ENCODE measurements around the gene ARHGAP10.
A peak's percentile ranks its signal among the peaks of the same experiment; 100 is the strongest.

ARHGAP10 gene

GRCh38 chr4:147777456-147778091 lies 45.7 kb downstream of the ARHGAP10 start:
- H3K4me1 ChIP-seq (ENCODE audit: control insufficient read depth in 1 of 2, insufficient read depth in 1 of 2, low read depth in 1 of 2, low read length in 1 of 2) = peaks cover 10 to 15% of the 10 kb centered on the region in 2 experiments

DNA sequence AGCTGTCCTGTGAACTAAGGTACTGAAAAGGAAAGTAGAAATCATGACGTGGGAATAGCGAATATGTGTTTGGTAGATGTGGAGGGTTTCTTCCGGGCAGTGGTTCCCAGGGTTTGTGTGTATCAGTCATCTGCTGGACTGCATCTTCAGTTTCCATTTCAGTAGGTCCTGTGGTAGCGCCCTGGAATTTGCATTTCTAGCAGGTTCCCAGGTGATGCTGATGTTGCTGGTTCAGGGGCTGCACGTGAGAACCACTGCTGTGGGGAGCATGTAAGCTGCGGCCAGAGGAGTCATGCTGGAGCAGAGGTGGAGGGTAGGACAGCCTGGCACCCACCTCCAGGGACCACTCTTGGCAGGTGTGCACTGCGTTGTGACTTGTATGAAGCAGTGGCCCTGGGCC lies 47.1 kb downstream of the ARHGAP10 start:
- no peaks in the 10 kb centered on the region for H3K36me3 ChIP-seq
- no peaks in the 10 kb centered on the region for H3K9me3 ChIP-seq
- H3K27ac ChIP-seq = no peak overlapping the region
- H3K4me1 ChIP-seq (ENCODE audit: control insufficient read depth in 1 of 2, insufficient read depth in 1 of 2, low read depth in 1 of 2, low read length in 1 of 2) = peaks cover 10 to 15% of the 10 kb centered on the region in 2 experiments
- H3K4me3 ChIP-seq (ENCODE audit: low read depth in 1 of 2, low read length in 1 of 2) = no peak overlapping the region
- no peaks in the 10 kb centered on the region for H3K27me3 ChIP-seq
- TF ChIP-seq, protein P1, sequence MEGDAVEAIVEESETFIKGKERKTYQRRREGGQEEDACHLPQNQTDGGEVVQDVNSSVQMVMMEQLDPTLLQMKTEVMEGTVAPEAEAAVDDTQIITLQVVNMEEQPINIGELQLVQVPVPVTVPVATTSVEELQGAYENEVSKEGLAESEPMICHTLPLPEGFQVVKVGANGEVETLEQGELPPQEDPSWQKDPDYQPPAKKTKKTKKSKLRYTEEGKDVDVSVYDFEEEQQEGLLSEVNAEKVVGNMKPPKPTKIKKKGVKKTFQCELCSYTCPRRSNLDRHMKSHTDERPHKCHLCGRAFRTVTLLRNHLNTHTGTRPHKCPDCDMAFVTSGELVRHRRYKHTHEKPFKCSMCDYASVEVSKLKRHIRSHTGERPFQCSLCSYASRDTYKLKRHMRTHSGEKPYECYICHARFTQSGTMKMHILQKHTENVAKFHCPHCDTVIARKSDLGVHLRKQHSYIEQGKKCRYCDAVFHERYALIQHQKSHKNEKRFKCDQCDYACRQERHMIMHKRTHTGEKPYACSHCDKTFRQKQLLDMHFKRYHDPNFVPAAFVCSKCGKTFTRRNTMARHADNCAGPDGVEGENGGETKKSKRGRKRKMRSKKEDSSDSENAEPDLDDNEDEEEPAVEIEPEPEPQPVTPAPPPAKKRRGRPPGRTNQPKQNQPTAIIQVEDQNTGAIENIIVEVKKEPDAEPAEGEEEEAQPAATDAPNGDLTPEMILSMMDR (IDR thresholded peaks at IDR 0.05) = no peak

More at GRCh38 chr4:147777456-147778091, 45.7 kb downstream of the ARHGAP10 start:
- Histone ChIP-seq H3K27ac (no peak overlapping the region), H3K36me3 (no peaks in the 10 kb centered on the region), H3K4me3 (ENCODE audit: low read depth in 1 of 2, low read length in 1 of 2) (no peak overlapping the region), H3K9me3 (no peaks in the 10 kb centered on the region), H3K27me3 (no peaks in the 10 kb centered on the region)
- TF ChIP-seq, protein P1 (IDR thresholded peaks at IDR 0.05) = no peak

DNA sequence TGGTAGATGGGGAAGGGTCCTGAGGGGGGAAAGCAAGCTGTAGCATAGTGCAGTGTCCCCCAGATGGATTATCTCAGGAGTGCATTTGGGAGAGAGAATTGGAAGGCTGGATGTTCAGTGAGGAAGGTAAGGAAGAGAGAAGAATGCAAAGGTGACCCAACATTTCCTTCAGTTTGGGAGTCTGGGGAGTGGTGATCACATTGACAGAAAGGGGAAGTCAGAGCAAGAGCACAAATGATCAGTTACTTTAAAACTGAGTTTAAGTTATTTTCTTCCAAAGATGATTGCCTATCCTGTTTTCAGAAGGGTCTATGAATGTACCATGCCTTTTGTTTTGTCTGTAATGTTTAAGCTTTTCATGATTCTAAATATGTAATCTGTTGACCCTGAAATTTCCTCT lies 47.6 kb downstream of the ARHGAP10 start:
- H3K27me3 ChIP-seq = no peaks in the 10 kb centered on the region
- no peak overlapping the region for H3K4me3 ChIP-seq (ENCODE audit: low read depth in 1 of 2, low read length in 1 of 2)
- H3K4me1 ChIP-seq (ENCODE audit: control insufficient read depth in 1 of 2, insufficient read depth in 1 of 2, low read depth in 1 of 2, low read length in 1 of 2) = peaks cover 10 to 15% of the 10 kb centered on the region in 2 experiments
- TF ChIP-seq, protein P1 (IDR thresholded peaks at IDR 0.05) = no peak
- H3K27ac ChIP-seq = no peak overlapping the region
- H3K9me3 ChIP-seq = no peaks in the 10 kb centered on the region
- H3K36me3 ChIP-seq = no peaks in the 10 kb centered on the region

- Histone ChIP-seq H3K36me3 (no peaks in the 10 kb centered on the region), H3K4me1 (ENCODE audit: control insufficient read depth in 1 of 2, insufficient read depth in 1 of 2, low read depth in 1 of 2, low read length in 1 of 2) (peaks cover 10 to 15% of the 10 kb centered on the region in 2 experiments), H3K4me3 (ENCODE audit: low read depth in 1 of 2, low read length in 1 of 2) (peak overlapping the region; percentile 17 to 47), H3K27me3 (no peaks in the 10 kb centered on the region), H3K9me3 (no peaks in the 10 kb centered on the region), H3K27ac (no peak overlapping the region)
- TF ChIP-seq, protein P1 (IDR thresholded peaks at IDR 0.05) = no peak
Observed at GRCh38 chr4:147780137-147780777, 48.4 kb downstream of the ARHGAP10 start.

- H3K27me3 ChIP-seq = no peaks in the 10 kb centered on the region
- no peak overlapping the region for H3K27ac ChIP-seq
- H3K4me3 ChIP-seq (ENCODE audit: low read depth in 1 of 2, low read length in 1 of 2) = no peak overlapping the region
- H3K4me1 ChIP-seq (ENCODE audit: control insufficient read depth in 1 of 2, insufficient read depth in 1 of 2, low read depth in 1 of 2, low read length in 1 of 2) = peaks cover 10 to 15% of the 10 kb centered on the region in 2 experiments
- no peaks in the 10 kb centered on the region for H3K9me3 ChIP-seq
- TF ChIP-seq, protein P1 (IDR thresholded peaks at IDR 0.05) = no peak
- no peaks in the 10 kb centered on the region for H3K36me3 ChIP-seq
Observed at GRCh38 chr4:147782087-147782781, 50.3 kb downstream of the ARHGAP10 start.

Measured in neutrophil (primary cell).